Mucosa of rectum (tissue), 2 donors: ENCODE results near the gene SEMA3G.

Experiments used
- H3K27ac ChIP-seq, 2 donors: one replicate each; pipeline ENCODE4 v1.7.0; 2013; ENCODE audit warnings: inconsistent platforms in 2 of 2, low read depth in 2 of 2, low read length in 2 of 2
- H3K27me3 ChIP-seq, 2 donors: one replicate each; pipeline ENCODE4 v1.7.0; 2013; ENCODE audit warnings: low read length in 2 of 2; ENCODE audit not compliant: control insufficient read depth in 2 of 2, insufficient read depth in 2 of 2
- H3K36me3 ChIP-seq, 2 donors: one replicate each; pipeline ENCODE4 v1.7.0; 2013; ENCODE audit warnings: low read length in 2 of 2; ENCODE audit not compliant: control insufficient read depth in 2 of 2, insufficient read depth in 2 of 2
- H3K4me1 ChIP-seq, 2 donors: one replicate each; pipeline ENCODE4 v1.7.0; 2013; ENCODE audit warnings: low read length in 2 of 2, mild to moderate bottlenecking in 1 of 2; ENCODE audit not compliant: control insufficient read depth in 2 of 2, insufficient read depth in 2 of 2
- H3K4me3 ChIP-seq, 2 donors: one replicate each; pipeline ENCODE4 v1.7.0; 2013; ENCODE audit warnings: low read length in 2 of 2
- H3K9ac ChIP-seq, 2 donors: one replicate each; pipeline ENCODE4 v1.7.0; 2013; ENCODE audit warnings: low read length in 2 of 2, low read depth in 1 of 2, mild to moderate bottlenecking in 1 of 2
- H3K9me3 ChIP-seq, 2 donors: one replicate each; pipeline ENCODE4 v1.7.0; 2013; ENCODE audit warnings: low read length in 2 of 2; ENCODE audit not compliant: control insufficient read depth in 2 of 2
- donor health status: healthy.
- donor health status: Normal muscosa, but diverticular disease.

SEMA3G gene

DNA sequence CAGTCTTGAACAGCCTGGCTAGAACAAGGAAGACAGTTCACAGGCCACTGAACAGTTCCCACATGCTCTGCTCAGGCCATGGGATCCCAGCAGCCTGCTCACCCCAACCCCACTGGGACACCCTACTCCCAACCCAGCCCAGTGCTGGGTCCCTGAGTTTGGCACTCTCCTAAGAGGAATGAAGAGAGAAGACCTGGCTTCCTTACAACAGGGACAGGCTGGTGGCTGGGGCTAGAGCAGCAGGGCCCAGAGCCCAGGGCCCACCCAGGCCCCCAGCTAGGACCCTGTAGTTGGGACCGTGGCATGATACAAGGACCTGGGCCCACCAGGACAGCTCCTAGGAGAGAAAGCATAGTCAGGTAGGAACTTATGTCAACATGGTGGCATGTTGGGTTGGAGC is 43.4 kb downstream of the SEMA3G start:
- no peak overlapping the region for H3K27ac ChIP-seq
- H3K9ac ChIP-seq, result no peak overlapping the region
- H3K27me3 ChIP-seq, result no peaks in the 10 kb centered on the region
- no peaks in the 10 kb centered on the region for H3K9me3 ChIP-seq
- no peak overlapping the region for H3K4me3 ChIP-seq
- H3K4me1 ChIP-seq, result peaks cover 15 to 20% of the 10 kb centered on the region in 2 donors
- H3K36me3 ChIP-seq, result peaks cover 54 to 62% of the 10 kb centered on the region in 2 donors

DNA sequence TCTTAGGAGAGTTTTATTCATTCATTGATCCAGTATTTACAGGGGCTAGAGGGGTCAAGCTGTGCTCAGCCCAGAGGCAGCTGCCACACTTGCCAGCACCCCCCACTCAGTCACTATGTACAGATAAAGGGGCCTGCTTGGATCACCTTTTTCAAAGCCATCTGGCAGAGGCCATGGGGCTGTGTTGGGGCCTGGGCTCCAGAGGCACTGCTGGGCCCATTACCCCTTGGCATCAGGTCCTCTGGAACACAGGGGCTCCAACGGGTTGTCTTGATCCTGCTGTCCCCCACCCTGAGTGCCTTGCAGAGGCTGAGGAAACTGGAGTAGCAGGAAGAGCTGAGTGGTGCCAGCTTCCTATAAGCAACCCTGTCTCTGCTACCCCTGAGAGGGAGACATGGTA is 43.9 kb downstream of the SEMA3G start:
- Histone ChIP-seq H3K36me3 (peaks cover 54 to 60% of the 10 kb centered on the region in 2 donors), H3K9me3 (no peaks in the 10 kb centered on the region), H3K4me1 (peaks cover 12 to 15% of the 10 kb centered on the region in 2 donors), H3K27me3 (no peaks in the 10 kb centered on the region), H3K9ac (no peak overlapping the region), H3K4me3 (no peak overlapping the region), H3K27ac (no peak overlapping the region)

DNA sequence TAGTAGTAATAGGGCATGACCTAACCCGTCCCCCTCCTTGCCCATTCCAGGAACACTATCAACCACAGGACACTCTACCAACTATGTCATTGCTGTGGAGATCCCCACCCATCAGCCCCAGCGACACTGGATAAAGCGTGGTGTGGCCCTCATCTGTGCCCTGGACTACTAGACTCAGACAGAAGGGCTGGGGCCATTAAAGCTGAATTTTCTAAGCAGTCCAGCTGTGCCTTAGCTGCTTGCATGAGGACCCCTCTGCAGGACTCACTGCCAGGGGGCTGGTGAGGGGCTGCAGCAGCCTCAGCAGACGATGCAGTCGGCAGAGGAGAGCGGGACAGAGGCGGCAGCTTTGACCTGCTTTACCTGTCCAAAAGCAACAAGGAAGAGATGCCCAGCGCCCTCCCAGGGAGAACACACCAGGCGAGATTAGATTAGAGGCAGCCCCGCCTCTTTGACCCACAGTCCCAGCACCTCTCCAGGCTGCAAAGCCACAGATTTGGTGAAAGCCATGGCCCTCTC is 44.6 kb downstream of the SEMA3G start:
- Histone ChIP-seq H3K27ac (no peak overlapping the region), H3K9ac (peak overlapping the region in 1 of 2 donors; percentile 20), H3K4me1 (peaks cover 6 to 9% of the 10 kb centered on the region in 2 donors), H3K27me3 (no peaks in the 10 kb centered on the region), H3K36me3 (peaks cover 49 to 53% of the 10 kb centered on the region in 2 donors), H3K9me3 (no peaks in the 10 kb centered on the region), H3K4me3 (no peak overlapping the region)

DNA sequence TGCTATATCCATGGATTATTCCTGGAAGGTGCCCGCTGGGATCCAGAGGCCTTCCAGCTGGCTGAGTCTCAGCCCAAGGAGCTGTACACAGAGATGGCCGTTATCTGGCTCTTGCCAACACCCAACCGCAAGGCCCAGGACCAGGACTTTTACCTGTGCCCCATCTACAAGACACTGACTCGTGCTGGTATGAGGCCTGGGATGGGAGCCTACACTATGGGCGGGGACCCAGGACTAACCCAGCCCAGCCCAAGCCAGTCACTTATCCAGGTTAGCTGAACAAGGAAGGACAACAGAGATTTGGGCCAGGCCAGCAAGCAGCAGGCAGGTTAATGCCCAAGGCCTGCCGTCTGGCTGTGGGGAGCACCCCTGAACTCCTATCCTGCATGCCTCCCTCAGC is 45.3 kb downstream of the SEMA3G start:
- Histone ChIP-seq H3K9ac (no peak overlapping the region), H3K36me3 (peaks cover 42 to 46% of the 10 kb centered on the region in 2 donors), H3K27ac (no peak overlapping the region)

DNA sequence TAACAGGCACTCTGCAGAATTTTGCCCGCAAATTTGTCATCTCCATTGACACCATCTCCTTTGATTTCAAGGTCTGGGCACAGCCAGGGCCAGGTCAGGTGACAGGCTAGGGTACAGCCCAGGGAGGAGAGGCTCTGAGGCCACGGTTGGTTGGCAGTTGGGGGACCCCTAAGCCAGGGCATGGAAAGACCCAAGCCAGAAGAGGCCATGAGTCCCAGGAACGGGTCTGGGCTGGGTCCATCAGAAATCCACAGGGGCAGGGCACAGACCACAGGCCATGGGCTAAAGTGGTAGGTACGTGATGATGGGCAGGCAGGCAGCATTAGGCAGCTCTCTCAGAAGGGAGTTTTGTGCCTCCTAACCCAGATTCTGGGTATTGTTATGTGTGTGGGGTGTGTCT is 45.8 kb downstream of the SEMA3G start:
- H3K9ac ChIP-seq, result no peak overlapping the region
- H3K27ac ChIP-seq, result no peak overlapping the region
- H3K4me3 ChIP-seq, result no peak overlapping the region
- peaks cover 37 to 42% of the 10 kb centered on the region in 2 donors for H3K36me3 ChIP-seq
- no peaks in the 10 kb centered on the region for H3K27me3 ChIP-seq
- H3K4me1 ChIP-seq, result peaks cover 6 to 9% of the 10 kb centered on the region in 2 donors
- H3K9me3 ChIP-seq, result no peaks in the 10 kb centered on the region

More for the DNA sequence above, 45.3 kb downstream of the SEMA3G start:
- Histone ChIP-seq H3K4me3 (no peak overlapping the region), H3K27me3 (no peaks in the 10 kb centered on the region), H3K4me1 (peaks cover 6 to 9% of the 10 kb centered on the region in 2 donors), H3K9me3 (no peaks in the 10 kb centered on the region)

DNA sequence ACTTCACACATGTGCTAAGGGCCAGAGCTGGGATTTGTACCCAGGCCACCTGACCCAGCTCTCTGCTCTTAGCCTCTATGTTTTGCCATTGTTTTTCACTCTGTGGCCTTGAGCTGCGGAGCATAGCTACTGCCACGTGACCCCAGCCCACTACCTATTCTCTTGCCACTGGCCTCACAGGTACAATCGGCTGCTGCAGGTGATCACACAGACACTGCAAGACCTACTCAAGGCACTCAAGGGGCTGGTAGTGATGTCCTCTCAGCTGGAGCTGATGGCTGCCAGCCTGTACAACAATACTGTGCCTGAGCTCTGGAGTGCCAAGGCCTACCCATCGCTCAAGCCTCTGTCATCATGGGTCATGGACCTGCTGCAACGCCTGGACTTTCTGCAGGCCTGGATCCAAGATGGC is 46.2 kb downstream of the SEMA3G start:
- H3K4me1 ChIP-seq, result peaks cover 6 to 9% of the 10 kb centered on the region in 2 donors
- no peak overlapping the region for H3K4me3 ChIP-seq
- no peaks in the 10 kb centered on the region for H3K27me3 ChIP-seq
- no peaks in the 10 kb centered on the region for H3K9me3 ChIP-seq
- H3K27ac ChIP-seq, result no peak overlapping the region
- H3K36me3 ChIP-seq, result peaks cover 34 to 40% of the 10 kb centered on the region in 2 donors
- H3K9ac ChIP-seq, result no peak overlapping the region

DNA sequence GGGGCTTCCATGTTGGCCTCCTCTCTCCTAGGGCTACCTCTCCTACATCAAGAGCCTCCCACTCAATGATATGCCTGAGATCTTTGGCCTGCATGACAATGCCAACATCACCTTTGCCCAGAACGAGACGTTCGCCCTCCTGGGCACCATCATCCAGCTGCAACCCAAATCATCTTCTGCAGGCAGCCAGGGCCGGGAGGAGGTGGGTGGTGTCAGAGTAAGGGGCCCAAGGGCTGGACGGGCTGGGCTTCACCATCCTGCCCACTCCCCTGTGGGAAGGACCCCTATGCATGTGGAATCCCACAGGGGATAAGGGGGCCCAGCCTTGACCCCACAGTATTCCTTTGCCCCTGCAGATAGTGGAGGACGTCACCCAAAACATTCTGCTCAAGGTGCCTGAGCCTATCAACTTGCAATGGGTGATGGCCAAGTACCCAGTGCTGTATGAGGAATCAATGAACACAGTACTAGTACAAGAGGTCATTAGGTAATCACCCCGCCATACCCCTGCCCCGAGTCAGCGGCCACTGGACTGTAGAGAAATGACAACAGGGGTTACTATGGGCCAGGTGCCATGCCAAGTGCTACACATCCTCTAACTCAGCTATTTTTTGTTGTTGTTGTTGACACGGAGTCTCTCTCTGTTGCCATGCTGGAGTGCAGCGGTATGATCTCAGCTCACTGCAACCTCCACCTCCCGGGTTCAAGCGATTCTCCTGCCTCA is 47.1 kb downstream of the SEMA3G start:
- Histone ChIP-seq H3K9me3 (no peaks in the 10 kb centered on the region), H3K9ac (no peak overlapping the region), H3K27ac (no peak overlapping the region), H3K4me1 (peaks cover 6 to 9% of the 10 kb centered on the region in 2 donors), H3K4me3 (no peak overlapping the region), H3K27me3 (no peaks in the 10 kb centered on the region), H3K36me3 (peaks cover 32 to 35% of the 10 kb centered on the region in 2 donors)

DNA sequence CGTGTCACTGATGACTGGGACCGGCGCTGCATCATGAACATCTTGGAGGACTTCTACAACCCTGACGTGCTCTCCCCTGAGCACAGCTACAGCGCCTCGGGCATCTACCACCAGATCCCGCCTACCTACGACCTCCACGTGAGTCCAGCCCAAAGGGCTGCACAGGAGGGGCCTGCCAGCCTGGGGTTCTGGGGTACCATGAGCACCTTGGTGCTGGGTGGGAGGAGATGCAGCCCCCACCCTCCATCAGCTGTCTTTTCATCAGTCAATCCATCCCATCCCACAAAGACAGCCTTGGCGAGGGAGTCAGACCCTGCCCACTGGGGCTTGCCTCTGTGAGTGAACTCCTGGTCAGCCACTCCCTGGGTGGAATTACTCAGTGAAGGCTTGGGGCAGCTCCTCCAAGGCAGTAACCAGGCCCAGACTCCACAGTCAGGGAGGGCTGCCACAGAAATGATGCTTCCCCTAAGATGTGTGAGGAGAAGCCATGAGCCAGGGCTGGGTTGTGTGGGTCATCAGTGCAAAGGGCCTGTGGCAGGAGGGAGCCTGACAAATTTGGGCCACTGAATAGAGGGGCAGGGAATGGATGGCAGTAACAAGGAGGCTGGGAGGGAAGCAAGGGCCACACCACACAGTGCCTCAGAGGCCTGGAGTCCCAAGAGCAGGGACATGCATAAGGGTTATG is 47.9 kb downstream of the SEMA3G start:
- Histone ChIP-seq H3K4me3 (no peak overlapping the region), H3K27ac (no peak overlapping the region), H3K4me1 (peaks cover 6 to 9% of the 10 kb centered on the region in 2 donors), H3K9me3 (no peaks in the 10 kb centered on the region), H3K9ac (no peak overlapping the region), H3K27me3 (no peaks in the 10 kb centered on the region), H3K36me3 (peaks cover 24 to 30% of the 10 kb centered on the region in 2 donors)

DNA sequence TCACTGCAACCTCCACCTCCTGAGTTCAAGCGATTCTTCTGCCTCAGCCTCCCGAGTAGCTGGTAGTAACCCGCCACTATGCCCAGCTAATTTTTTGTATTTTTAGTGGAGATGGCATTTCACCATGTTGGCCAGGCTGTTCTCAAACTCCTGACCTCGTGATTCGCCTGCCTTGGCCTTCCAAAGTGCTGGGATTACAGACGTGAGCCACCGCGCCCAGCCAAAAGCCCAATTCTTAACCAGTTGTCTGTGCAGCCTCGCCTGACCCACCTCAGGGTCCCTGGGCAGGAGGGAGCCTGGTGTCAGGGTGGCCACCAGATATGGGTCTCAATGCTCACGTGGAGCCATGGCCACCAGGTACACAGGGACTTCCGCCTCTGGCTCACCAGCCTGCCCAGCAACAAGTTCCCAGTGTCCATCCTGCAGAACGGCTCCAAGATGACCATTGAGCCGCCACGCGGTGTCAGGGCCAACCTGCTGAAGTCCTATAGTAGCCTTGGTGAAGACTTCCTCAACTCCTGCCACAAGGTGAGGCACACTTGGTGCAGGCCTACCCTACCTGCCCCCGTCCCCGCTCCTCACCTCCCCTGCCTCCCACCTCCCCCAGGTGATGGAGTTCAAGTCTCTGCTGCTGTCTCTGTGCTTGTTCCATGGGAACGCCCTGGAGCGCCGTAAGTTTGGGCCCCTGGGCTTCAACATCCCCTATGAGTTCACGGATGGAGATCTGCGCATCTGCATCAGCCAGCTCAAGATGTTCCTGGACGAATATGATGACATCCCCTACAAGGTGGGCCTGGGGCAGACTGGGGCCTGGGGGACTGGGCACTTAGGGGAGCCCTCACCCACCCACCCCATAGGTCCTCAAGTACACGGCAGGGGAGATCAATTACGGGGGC is 48.6 kb downstream of the SEMA3G start:
- Histone ChIP-seq H3K36me3 (peaks cover 19 to 27% of the 10 kb centered on the region in 2 donors), H3K4me3 (no peak overlapping the region), H3K4me1 (peaks cover 6 to 9% of the 10 kb centered on the region in 2 donors), H3K27me3 (no peaks in the 10 kb centered on the region), H3K27ac (no peak overlapping the region), H3K9me3 (no peaks in the 10 kb centered on the region), H3K9ac (no peak overlapping the region)
